ENCODE measurements around the gene COPS6.

COPS6 gene

GRCh38 chr7:100101016-100101862 lies 12.5 kb downstream of the COPS6 start, which contains the start of the genes AP4M1 and MCM7:
Gene AP4M1, plus strand, starts transcription at chr7:100101643. Its CDS starts 72 bp downstream, at chr7:100101715.
Gene MCM7, minus strand, starts transcription at chr7:100101397. Its CDS starts 103 bp downstream, at chr7:100101294.
- peak; percentile 90 to 95 for DNase-seq (ENCODE audit: low read depth in 1 of 2, low spot score in 1 of 2)

DNA sequence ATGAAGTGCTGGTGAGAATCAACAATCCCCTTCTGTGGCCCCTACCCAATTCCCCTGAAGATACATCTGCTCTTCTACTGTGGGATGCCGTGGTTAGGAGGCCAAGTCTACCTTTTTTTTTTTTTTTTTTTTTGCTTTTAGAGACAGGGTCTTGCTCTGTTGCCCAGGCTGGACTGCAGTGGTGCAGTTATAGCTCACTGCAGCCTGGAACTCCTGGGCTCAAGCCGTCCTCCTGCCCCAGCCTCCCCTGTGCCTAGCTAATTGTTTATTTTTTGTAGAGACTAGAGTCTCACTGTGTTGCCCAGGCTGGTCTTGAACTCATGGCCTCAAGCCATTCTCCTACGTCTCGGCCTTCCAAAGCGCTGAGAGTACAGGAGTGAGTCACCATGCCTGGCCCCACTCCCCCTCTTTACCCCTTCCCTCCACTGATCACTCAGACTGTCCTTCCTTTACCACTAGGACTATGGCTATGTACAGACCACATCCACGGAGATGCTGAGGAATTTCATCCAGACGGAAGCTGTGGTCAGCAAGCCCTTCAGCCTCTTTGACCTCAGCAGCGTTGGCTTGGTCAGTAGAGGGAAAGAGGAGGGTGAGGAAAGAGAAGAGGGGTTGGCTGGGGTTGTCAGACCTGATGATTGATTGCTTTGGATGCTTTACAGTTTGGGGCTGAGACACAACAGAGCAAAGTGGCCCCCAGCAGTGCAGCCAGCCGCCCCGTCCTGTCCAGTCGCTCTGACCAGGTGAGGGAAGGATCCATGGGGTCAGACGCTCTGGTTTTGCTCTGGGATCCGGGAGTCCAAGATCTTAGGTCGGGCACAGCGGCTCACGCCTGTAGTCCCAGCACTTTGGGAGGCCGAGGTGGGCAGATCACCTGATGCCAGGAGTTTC lies 14.4 kb downstream of the COPS6 start:
- no peak for DNase-seq (ENCODE audit: low read depth in 1 of 2, low spot score in 1 of 2)

DNA sequence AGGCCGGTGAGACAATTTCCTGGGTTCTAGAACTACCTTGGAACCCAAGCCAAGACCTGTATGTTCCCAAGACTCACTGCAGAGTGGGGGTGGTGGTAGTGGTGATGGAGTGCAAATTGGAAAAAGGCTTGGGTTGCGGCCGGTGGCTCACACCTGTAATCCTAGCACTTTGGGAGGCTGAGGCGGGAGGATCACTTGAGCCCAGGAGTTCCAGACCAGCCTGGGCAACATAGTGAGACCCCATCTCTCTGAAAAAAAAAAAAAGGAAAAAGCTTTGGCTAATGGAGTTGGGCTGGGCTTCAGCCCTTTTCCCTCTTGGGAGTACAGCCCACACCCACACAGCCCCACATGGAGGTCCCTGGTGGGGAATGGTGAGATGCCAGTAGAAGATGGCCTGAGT lies 16.8 kb downstream of the COPS6 start:
- no peak for DNase-seq (ENCODE audit: low read depth in 1 of 2, low spot score in 1 of 2)

DNA sequence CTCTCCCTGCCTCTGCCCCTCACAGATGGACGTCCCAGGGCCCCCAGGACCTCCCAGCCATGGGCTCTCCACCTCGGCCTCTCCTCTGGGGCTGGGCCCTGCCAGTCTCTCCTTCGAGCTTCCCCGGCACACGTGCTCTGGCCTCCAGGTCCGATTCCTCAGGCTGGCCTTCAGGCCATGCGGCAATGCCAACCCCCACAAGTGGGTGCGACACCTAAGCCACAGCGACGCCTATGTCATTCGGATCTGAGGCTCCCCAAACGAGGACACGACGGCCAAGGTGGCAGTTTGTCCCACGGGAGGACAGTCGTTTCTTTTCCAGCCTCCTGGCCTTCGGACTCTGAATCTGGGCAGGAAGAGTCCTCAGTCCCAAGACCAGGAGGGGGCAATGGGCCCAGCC lies 17.9 kb downstream of the COPS6 start:
- DNase-seq (ENCODE audit: low read depth in 1 of 2, low spot score in 1 of 2): no peak

DNA sequence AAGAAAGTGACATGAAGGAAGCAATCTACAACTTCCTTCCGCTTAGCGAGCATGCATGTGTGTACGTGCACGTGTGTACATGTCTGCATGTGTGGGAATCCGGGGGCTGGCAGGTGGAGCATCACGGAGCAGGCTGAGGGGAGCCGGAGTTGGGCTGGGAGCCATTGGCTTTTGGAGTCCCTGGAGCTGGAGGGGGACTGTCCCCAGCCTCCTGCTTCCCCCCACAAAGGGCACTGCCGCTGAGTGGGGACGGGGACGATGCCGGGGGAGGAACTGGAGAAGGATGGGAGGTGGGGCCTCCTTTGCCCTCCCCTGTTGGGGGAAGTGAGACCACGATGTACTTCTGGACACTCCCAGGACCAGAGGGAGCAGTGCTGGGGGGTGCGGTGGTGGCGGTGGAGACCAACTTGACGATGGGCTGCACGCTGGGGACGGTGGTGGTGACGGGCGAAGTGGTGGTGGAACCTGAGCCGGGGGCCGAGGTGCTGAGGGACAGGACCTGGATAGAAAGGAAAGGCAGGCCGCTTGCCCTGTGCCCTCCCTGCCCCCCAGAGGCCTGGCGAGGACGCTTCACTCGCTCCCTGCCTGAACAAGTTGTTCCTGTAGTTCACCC lies 18.5 kb downstream of the COPS6 start:
- DNase-seq (ENCODE audit: low read depth in 1 of 2, low spot score in 1 of 2): no peak

DNA sequence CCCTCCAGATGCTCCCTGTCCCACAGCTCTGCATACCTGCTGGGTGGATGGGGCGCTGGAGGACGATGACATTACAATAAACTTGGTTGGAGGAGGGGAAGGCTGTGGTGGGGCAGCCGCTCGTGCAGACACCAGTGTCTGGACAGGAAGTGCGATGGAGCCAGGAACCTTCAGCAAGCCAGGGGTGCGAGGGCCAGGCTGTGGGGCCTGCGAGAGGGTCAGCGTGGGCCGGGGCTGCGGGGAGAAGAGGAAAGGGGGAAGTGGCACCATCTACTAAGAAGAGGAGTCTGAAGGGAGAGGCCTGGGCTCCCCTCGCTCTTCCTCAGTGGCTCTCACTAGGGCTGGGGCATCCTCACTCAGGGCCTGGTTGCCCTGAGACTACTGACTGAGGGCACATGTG lies 19.1 kb downstream of the COPS6 start:
- DNase-seq (ENCODE audit: low read depth in 1 of 2, low spot score in 1 of 2): no peak

DNA sequence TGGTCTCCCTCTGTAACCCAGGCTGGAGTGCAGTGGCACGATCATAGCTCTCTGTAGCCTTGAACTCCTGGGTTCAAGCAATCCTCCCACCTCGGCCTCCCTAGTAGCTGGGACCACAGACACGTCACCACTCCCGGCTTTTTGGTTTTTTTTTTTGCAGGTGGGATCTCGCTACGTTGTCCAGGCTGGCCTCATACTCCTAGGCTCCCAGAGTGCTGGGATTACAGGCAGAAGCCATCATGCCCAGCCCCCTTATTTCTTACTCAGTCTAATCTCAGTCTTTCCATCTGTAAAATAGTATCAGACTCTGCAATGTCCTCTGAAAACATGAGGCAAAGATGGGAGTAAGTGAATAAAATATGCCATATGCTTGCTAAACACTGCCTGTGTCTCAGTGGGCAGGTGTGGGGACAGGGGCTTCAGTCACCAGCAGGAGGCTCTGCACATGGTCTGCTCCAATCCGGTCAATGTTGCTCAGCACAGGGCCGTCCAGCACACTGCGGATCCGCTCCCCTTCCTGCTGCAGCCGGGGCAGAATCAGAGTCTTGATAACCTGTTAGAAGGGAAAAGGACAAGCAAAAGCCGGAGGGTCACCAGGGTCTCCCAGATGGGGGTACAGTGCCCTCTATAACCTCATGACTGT lies 20.9 kb downstream of the COPS6 start:
- DNase-seq (ENCODE audit: low read depth in 1 of 2, low spot score in 1 of 2): no peak

DNA sequence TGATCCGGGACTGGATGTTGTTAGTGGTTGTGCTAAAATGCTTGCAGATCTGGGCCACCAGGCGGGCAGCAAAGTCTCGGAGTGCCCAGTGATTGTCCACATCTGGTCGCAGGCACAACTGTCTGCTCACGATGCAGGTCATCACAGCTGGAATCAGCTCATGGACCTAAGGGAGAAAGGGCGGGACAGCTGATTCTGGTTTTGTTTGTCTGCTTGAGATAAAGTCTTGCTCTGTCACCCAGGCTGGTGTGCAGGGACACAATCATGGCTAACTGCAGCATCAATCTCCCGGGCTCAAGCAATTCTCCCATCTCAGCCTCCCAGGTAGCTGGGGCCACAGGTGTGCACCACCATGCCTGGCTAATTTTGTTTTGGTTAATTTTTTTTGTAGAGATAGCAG lies 22.4 kb downstream of the COPS6 start:
- no peak for DNase-seq (ENCODE audit: low read depth in 1 of 2, low spot score in 1 of 2)

DNA sequence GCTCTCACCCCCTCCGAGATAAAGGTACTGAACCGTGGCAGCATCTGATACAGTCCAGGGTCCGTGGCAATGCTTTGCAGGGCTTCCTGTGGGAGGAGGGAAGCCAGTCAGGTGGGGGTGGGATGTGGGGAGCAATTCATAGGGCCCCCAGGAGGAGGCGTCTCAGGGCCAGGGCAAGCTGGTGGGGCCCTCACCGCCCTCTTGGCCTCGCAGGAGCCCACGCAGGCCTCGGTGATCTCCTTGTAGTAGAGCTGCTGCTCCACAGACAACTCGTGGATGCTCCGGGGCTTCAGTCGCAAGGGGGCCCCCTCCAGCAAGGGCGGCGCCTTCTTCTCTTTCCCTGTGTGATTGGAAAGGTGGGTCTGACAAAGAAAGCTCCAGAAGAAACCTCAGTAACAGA lies 23.1 kb downstream of the COPS6 start:
- DNase-seq (ENCODE audit: low read depth in 1 of 2, low spot score in 1 of 2): no peak

- no peak for DNase-seq (ENCODE audit: low read depth in 1 of 2, low spot score in 1 of 2)
Measured at GRCh38 chr7:100115026-100115425, 26.3 kb downstream of the COPS6 start.

DNA sequence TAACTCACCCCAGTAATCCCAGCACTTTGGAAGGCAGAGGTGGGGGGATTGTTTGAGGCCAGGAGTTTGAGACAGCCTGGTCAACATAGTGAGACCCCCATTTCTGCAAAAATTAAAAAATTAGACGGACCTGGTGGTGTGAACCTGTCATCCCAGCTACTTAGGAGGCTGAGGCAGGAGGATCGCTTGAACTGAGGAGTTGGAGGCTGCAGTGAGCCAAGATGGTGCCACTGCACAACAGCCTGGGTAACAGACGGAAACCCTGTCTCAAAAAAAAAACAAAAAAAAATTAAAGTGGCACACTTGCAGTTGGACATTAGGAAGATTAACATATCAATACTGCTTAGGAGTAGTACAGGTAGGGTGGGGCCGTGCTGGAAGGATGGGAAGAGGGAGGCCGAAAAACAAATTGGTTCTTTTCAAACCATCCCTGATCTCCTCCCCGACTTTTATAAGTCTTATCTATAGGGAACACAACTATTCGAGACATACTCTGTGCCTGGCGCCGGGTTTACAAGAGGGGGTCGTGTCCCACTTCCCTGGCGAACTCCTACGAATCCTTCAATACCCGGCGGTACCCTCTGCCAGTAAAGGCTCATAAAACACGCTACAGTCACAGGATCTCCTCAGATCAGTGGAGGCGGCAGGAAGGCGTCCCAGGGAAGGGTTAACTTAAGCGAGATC lies 29.8 kb downstream of the COPS6 start:
- DNase-seq (ENCODE audit: low read depth in 1 of 2, low spot score in 1 of 2): no peak

DNA sequence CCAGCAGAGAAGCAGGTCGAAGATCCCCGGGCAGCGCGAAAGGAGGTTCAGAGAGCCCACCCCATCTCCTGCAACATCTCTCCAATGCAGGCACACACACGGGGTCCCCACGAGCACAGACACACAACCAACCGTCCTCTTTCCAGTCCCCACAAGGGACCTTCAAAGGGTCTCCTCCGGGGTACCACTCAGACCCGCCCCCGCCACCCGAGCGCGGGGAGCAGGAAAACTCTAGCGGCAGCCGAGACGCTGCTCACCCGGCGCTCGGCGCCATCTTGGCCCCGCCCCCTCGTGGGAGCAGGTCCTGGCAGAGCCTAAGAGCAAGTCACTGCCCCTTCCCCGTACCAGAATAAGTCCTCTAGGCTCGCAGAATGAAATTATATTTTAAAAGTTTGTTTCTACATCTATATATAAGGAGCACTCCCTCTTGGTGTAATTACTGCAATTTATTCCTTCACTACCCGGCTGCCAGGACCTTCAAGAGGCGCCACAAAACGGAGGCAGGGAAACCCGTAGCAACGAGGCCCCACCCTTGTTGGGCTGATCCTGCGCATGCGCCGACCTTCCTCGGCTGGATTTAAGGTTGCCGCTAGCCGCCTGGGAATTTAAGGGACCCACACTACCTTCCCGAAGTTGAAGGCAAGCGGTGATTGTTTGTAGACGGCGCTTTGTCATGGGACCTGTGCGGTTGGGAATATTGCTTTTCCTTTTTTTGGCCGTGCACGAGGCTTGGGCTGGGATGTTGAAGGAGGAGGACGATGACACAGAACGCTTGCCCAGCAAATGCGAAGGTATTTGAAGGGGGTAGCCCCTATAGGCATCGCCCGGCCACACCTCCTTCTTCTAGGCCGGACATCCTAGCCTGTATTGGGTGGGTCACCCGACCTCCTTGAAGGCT lies 30.6 kb downstream of the COPS6 start, which contains the start of the genes CNPY4 and TAF6:
Gene CNPY4 (plus strand): TSS at position 563 of the 898 bp plus-strand sequence. CDS start 111 bp downstream, at position 674.
Gene TAF6 (minus strand): TSS at position 287 of the 898 bp plus-strand sequence. CDS start 5,149 bp downstream, outside the sequence.
- peak; percentile 90 to 92 for DNase-seq (ENCODE audit: low read depth in 1 of 2, low spot score in 1 of 2)

DNA sequence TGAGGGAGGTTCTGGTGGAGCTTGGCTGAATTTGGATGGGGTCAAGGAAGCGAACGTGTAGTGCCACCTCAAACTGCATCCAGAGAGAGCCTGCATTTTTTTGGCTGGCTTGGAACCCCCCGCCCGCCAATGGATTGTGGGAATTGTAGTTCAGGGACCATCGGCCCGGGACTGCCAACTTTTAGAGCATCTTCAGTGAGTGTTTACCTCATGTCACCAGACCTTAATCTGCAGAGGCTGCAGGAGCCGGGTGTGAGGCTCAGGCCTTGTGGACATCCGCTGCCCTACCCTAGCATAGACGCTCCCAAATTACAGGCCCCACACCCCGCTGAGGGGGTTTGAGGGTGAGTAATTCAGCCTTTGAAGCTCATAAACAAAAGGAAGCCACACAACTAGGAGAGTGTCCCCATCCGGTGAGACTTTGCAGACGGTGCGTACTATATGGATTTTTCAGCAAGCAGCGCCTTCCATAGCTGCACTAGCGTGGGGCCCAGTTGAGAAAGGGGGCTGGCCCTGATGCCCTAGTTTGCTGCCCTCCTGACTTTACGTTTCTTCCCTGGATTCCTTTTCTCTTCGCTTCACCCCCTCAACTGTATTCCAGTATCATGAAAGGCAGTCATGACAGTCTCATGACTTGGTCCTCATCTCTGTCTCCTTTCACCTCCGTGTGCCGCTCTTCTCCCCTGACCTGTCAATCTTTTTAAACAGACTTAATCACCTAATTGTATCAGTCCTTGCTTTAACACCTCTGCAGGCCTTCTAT lies 31.4 kb downstream of the COPS6 start:
- DNase-seq (ENCODE audit: low read depth in 1 of 2, low spot score in 1 of 2): peak; percentile 34 to 52

GRCh38 chr7:100120733-100121036 lies 31.9 kb downstream of the COPS6 start:
- no peak for DNase-seq (ENCODE audit: low read depth in 1 of 2, low spot score in 1 of 2)

DNA sequence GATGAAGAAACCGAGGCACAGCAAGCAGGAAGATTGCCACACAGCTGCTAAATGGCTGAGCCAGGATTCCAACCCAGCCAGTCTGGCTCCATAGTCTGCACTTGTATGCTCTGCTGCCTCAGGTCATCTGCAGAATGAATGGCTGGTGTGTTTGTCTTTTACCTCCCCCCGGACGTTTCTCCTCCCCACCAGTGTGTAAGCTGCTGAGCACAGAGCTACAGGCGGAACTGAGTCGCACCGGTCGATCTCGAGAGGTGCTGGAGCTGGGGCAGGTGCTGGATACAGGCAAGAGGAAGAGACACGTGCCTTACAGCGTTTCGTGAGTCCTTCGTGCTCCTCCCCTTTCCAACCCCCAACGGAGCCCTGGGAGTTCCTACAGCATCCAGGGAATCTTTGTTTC lies 33.3 kb downstream of the COPS6 start:
- no peak for DNase-seq (ENCODE audit: low read depth in 1 of 2, low spot score in 1 of 2)

- no peak for DNase-seq (ENCODE audit: low read depth in 1 of 2, low spot score in 1 of 2)
Measured at GRCh38 chr7:100122568-100122967, 33.8 kb downstream of the COPS6 start.

DNA sequence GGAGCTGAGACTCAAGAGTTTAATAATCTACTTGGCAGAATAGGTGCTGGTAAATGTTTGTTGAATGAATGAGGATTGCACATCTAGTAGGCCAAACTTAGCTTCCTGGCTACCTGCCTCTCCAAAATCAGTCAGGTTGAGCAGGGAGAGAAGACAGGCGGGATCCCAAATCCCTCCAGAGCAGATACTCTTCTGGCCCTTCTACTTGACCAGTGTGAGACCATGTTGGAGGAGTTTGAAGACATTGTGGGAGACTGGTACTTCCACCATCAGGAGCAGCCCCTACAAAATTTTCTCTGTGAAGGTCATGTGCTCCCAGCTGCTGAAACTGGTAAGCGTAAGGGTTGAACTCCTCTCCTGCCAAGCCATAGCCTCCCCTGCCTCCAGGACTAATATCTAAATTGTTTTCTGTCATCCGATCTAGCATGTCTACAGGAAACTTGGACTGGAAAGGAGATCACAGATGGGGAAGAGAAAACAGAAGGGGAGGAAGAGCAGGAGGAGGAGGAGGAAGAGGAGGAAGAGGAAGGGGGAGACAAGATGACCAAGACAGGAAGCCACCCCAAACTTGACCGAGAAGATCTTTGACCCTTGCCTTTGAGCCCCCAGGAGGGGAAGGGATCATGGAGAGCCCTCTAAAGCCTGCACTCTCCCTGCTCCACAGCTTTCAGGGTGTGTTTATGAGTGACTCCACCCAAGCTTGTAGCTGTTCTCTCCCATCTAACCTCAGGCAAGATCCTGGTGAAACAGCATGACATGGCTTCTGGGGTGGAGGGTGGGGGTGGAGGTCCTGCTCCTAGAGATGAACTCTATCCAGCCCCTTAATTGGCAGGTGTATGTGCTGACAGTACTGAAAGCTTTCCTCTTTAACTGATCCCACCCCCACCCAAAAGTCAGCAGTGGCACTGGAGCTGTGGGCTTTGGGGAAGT lies 35.8 kb downstream of the COPS6 start:
- DNase-seq (ENCODE audit: low read depth in 1 of 2, low spot score in 1 of 2): no peak
